Measurements from ENCODE around the gene SCYL1. TPM values are rescaled to one million over a fixed set of nuclear protein-coding genes. Genes with fewer than 3 reads are reported as not detected.

Gene SCYL1
- total RNA-seq, 1 donor from 2014 or later: 81.2 TPM

GRCh38 chr11:65586676-65587075 lies 61.8 kb downstream of the SCYL1 start:
- DNase-seq (ENCODE audit: low read depth): no peak
- H3K4me3 ChIP-seq (ENCODE audit: low read depth, low read length): no peak overlapping the region
- no peak for TF ChIP-seq CTCF (conservative IDR thresholded peaks at IDR 0.05; ENCODE audit: low read depth, low read length)

Other genes with a start within 250 kb of the SCYL1 start
- gene CDC42EP2, start 210.2 kb upstream of the SCYL1 start, total RNA-seq: 18.6 and 23.1 TPM in 2 replicates
- gene DPF2, start 191.2 kb upstream of the SCYL1 start, total RNA-seq: 34.9 and 44.1 TPM in 2 replicates
- 0.75 and 1.2 TPM in 2 replicates for gene TIGD3, start 170.3 kb upstream of the SCYL1 start, total RNA-seq
- gene SLC25A45, start 142.4 kb upstream of the SCYL1 start, total RNA-seq: 0.29 and 1.2 TPM in 2 replicates
- gene FRMD8, start 138.4 kb upstream of the SCYL1 start, total RNA-seq: 43.5 and 49.5 TPM in 2 replicates
- 6.4 and 27.0 TPM in 2 replicates for gene NEAT1, start 102.3 kb upstream of the SCYL1 start, total RNA-seq
- 343 and 1,362 TPM in 2 replicates for gene MALAT1, start 26.0 kb upstream of the SCYL1 start, total RNA-seq
- 34.9 and 102 TPM in 2 replicates for gene LTBP3, start 33.3 kb downstream of the SCYL1 start, total RNA-seq
- 72.0 and 141 TPM in 2 replicates for gene ZNRD2, start 45.4 kb downstream of the SCYL1 start, total RNA-seq
- gene FAM89B, start 47.5 kb downstream of the SCYL1 start, total RNA-seq: 64.0 and 67.1 TPM in 2 replicates
- gene EHBP1L1, start 51.0 kb downstream of the SCYL1 start, total RNA-seq: 26.1 and 26.3 TPM in 2 replicates
- gene KCNK7, start 70.7 kb downstream of the SCYL1 start, total RNA-seq: 0.17 TPM in 1 of 2 replicates, not detected in the other
- 55.0 and 55.3 TPM in 2 replicates for gene MAP3K11, start 89.1 kb downstream of the SCYL1 start, total RNA-seq
- gene PCNX3, start 90.7 kb downstream of the SCYL1 start, total RNA-seq: 35.9 and 41.6 TPM in 2 replicates
- 45.5 and 66.5 TPM in 2 replicates for gene SIPA1, start 113.0 kb downstream of the SCYL1 start, total RNA-seq
- gene RELA, start 137.8 kb downstream of the SCYL1 start, total RNA-seq: 63.6 and 73.0 TPM in 2 replicates
- gene KAT5, start 187.2 kb downstream of the SCYL1 start, total RNA-seq: 47.2 and 72.2 TPM in 2 replicates
- gene RNASEH2C, start 195.7 kb downstream of the SCYL1 start, total RNA-seq: 76.7 and 81.1 TPM in 2 replicates